AG08395 (cell line): Measurements from ENCODE around the gene UHRF2.
"Not testable (repeated sequence)": the region's sequence is repeated elsewhere in the genome, so short reads cannot be mapped to it uniquely, and the experiment has no call there.

ENCODE experiments used
- DNase-seq: peaks from one replicate; pipeline ENCODE4 v3.0.0; 2012; ENCODE audit warnings: mixed read lengths, low spot score

Gene UHRF2, protein sequence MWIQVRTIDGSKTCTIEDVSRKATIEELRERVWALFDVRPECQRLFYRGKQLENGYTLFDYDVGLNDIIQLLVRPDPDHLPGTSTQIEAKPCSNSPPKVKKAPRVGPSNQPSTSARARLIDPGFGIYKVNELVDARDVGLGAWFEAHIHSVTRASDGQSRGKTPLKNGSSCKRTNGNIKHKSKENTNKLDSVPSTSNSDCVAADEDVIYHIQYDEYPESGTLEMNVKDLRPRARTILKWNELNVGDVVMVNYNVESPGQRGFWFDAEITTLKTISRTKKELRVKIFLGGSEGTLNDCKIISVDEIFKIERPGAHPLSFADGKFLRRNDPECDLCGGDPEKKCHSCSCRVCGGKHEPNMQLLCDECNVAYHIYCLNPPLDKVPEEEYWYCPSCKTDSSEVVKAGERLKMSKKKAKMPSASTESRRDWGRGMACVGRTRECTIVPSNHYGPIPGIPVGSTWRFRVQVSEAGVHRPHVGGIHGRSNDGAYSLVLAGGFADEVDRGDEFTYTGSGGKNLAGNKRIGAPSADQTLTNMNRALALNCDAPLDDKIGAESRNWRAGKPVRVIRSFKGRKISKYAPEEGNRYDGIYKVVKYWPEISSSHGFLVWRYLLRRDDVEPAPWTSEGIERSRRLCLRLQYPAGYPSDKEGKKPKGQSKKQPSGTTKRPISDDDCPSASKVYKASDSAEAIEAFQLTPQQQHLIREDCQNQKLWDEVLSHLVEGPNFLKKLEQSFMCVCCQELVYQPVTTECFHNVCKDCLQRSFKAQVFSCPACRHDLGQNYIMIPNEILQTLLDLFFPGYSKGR

DNA sequence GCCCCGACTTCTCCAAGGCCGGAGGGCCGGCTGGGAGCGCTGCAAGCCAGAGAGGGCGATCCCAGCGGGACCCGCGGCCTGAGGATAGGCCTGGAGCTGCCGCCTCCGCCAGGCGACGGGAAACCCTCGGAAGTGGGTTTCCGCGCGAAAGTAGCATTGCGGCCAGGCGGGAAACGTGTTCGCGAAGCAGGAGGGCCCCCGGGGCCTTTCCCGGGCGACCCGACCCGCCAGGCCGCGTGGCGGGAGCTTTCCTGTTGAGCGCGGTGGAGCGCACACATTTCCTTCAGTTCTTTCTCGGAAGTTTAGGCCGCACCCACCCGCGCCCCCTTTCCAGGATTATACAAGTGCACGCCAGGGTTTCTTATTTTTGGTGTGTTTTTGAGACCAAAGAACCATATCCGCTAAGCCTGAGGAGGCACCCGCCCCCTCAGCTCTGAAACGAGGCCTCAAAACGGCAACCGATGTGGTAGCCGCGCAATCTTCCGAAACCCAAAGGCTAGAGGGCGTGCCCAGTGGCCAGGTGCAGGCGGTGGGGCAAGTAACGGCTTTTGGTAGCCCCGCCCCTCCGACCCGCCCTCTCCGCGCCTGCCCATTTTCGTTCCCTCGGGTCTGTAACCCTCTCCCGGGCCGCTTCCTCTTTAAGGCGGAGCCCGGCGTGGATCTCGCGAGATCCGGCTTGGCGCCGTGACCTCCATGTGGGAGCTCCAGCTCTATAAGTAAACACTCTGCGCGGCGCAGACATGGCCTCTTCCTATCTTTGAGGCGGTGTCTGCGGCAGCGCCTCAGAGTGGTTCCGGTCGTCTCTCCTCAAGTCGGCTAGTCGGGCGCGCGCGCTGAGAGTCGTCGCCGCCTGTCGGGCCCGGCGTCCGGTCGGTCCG lies at the start of gene UHRF2:
Gene UHRF2, plus strand, starts transcription at position 713 of the 878 bp plus-strand sequence. CDS start 292 bp downstream, outside the sequence.
- DNase-seq: peak; percentile 96

GRCh38 chr9:6367128-6367890 lies 45.7 kb upstream of the UHRF2 start:
- no peak for DNase-seq

GRCh38 chr9:6368831-6369230 lies 44.2 kb upstream of the UHRF2 start:
- DNase-seq: no peak

GRCh38 chr9:6381477-6382012 lies 31.5 kb upstream of the UHRF2 start:
- DNase-seq: not testable (repeated sequence)

DNA sequence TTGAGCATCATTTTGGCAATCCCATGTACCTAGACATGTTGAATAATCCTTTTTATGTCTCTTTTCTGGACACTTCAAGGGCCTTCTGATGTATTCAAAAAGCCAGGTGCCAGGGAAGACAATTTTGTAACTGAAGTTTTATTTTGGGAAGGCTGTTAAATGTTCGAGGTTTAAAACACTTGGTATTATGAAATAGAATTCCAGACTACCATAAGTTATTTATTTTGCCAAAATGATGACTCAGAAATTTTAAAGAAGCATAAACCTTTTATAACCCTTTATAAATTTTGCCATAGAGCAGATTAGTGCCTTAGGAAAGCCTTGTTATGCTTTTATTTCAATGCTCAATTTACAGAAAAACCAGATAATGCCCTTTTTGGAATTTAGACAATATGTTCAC lies 30.3 kb upstream of the UHRF2 start:
- no peak for DNase-seq

GRCh38 chr9:6383551-6384225 lies 29.3 kb upstream of the UHRF2 start:
- peak; percentile 44 for DNase-seq

DNA sequence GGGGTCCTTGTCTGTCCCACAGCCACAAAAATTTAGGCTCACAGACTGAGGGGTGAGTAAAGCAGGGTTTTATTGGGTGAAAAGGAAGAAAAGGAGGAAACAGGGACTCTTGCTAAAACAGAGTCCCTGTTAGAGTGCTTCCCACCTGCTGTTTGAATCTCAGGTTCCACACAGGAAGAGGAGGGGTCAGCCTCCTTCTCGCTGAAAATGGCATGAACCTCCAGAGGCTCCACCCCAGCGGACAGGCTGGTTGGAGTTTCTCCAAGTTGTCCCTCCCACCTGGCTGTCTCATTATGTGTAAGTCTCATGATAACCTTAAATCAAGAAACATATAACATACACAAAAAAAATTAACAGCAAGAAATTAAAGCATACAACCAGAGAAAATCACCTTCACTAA lies 28.3 kb upstream of the UHRF2 start:
- DNase-seq: no peak

DNA sequence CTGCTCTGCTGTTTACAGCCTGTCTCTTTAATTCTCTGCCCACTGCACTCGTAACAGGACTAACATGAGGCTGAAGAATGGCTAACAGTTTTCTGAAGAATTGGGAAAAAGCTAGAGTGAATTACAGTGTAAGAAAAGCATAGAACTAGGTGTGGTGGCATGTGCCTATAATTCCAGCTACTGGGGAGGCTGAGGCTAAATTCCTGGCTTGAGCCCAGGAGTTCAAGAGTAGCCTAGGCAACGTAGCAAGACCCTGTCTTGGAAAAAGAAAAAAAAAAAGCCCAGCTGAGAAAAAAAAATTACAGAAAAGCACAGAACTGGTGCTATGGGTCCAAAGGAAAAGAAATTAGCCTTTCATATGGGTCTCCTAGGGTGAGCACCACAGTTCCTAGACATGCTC lies 13.9 kb upstream of the UHRF2 start:
- DNase-seq: no peak

GRCh38 chr9:6405371-6405770 lies 7.6 kb upstream of the UHRF2 start:
- DNase-seq: no peak

- DNase-seq: no peak
Observed at GRCh38 chr9:6407778-6408177, 5.2 kb upstream of the UHRF2 start.

GRCh38 chr9:6408320-6408719 lies 4.7 kb upstream of the UHRF2 start:
- no peak for DNase-seq

DNA sequence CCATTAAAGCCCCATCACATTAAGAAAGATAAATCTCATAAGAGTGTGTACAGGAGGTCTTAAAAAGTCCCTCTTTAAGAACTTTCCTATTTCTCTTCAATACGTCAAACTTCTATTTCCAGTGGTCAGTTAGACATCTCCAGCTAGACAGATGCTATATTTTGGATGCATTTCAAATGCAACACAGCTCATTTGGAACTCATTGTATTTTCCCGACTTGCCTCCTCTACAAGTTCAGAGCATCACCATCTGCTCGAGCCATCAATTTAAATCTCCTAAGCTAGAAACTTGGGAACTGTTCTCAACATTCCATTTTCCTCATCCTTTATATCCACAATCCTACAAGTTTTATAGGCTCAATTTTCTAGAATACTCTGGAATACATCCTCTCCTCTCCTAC lies 3.2 kb upstream of the UHRF2 start:
- DNase-seq: no peak

GRCh38 chr9:6410633-6411032 lies 2.4 kb upstream of the UHRF2 start:
- DNase-seq: no peak

GRCh38 chr9:6413365-6414246 lies 607 bp downstream of the UHRF2 start:
- DNase-seq: no peak

DNA sequence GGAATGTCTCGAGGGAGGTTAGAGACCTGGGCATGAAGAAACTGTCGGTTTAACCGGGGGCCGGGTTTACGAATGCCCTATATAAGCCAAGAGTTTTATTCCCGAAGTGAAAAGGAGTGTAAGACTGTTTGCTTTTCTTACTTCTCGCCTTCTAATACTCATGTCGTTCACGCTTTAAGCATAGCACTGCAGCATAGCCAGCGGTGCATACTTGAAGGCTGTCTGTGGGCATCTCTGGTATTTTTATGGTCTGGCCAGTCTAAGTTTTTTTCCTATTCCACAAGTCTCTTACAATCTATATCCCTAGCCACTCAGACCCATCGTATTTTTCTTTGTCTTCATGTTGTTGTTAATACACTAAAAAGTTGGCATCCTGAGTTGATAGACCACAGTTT lies 1.2 kb downstream of the UHRF2 start:
- peak; percentile 49 for DNase-seq

DNA sequence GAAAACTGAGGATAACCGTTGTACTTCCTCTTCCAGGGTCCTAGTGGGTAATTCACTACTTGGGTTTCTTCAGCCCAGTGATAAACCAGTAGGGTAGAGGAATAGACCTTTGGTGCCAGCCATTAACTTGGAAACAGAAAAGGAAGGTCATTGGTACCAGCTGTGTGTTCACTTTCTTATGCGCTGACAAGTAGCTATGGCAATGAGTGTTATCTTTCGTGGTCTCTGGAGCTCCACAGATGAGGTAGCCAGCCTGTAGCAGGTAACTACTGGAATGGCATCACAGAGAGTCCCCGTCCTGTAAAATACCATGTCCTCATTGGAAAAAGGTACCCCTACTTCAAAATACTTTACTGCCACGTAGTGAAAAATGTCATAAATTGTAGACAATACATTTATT lies 2.3 kb downstream of the UHRF2 start:
- no peak for DNase-seq

DNA sequence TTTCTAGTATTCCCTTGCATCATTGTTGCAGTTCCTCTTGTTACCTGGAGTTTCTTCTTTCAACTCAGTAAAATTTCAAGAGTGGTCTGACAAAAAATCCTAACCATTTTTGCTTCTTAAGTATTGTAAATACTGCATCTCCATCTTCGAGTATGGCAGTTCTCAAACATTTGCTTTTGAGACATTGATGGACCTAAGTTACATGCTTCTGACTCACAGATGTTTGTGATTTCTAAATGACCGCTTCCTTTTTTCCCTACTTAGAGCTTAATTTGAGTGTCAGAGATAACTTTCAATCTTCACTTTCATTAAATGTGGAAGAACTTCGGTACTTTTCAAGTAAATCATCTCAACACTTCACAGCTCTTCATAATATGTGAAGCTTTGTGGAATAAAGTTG lies 4.2 kb downstream of the UHRF2 start:
- no peak for DNase-seq

DNA sequence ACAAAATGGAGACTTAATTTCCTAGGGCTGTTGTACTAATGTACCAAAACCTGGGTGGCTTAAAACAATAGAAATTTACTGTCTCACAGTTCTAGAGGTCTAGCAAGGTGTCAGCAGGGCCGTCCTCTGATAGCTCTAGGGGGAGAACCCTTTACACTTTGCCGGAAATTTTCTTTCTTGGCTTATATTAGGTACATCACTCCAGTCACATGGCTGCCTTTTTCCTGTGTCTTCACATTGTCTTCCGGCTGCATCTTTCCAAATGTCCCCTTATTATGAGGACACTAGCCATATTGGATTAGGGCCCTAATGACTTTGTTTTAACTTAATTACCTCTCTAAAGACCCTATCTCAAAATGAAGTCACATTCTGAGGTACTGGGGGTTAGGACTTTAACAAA lies 5.8 kb downstream of the UHRF2 start:
- no peak for DNase-seq

DNA sequence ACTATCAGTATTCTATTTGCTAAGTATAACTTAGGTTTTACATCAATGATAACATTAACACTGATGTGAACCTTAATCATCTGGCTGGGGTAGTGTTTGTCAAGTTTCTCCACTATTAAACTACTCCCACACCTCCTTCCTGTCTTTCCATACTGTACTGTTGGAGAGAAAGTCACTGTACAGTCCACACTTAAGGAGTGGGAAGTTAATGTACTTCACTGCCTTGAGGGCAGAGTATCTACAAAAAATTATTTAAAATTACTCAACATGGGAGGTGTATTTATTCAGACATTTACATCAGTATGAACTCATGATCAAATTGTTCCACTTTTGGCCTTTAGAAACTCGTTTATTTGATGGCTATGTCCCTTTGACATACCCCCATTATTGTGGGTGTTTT lies 11.9 kb downstream of the UHRF2 start:
- DNase-seq: no peak

- no peak for DNase-seq
Observed at GRCh38 chr9:6426117-6426516, 13.1 kb downstream of the UHRF2 start.
